ENCODE data around the gene SMG6.

Gene SMG6

DNA sequence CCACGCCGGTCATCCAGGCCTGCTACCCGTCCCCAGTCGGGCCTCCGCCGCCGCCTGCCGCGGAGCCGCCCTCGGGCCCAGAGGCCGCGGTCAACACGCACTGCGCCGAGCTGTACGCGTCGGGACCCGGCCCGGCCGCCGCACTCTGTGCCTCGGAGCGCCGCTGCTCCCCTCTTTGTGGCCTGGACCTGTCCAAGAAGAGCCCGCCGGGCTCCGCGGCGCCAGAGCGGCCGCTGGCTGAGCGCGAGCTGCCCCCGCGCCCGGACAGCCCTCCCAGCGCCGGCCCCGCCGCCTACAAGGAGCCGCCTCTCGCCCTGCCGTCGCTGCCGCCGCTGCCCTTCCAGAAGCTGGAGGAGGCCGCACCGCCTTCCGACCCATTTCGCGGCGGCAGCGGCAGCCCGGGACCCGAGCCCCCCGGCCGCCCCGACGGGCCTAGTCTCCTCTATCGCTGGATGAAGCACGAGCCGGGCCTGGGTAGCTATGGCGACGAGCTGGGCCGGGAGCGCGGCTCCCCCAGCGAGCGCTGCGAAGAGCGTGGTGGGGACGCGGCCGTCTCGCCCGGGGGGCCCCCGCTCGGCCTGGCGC is 246.3 kb downstream of the SMG6 start:
- FAIRE-seq, result no peak

- no peak for FAIRE-seq
Observed at GRCh38 chr17:2056206-2057174, 247.1 kb downstream of the SMG6 start.

DNA sequence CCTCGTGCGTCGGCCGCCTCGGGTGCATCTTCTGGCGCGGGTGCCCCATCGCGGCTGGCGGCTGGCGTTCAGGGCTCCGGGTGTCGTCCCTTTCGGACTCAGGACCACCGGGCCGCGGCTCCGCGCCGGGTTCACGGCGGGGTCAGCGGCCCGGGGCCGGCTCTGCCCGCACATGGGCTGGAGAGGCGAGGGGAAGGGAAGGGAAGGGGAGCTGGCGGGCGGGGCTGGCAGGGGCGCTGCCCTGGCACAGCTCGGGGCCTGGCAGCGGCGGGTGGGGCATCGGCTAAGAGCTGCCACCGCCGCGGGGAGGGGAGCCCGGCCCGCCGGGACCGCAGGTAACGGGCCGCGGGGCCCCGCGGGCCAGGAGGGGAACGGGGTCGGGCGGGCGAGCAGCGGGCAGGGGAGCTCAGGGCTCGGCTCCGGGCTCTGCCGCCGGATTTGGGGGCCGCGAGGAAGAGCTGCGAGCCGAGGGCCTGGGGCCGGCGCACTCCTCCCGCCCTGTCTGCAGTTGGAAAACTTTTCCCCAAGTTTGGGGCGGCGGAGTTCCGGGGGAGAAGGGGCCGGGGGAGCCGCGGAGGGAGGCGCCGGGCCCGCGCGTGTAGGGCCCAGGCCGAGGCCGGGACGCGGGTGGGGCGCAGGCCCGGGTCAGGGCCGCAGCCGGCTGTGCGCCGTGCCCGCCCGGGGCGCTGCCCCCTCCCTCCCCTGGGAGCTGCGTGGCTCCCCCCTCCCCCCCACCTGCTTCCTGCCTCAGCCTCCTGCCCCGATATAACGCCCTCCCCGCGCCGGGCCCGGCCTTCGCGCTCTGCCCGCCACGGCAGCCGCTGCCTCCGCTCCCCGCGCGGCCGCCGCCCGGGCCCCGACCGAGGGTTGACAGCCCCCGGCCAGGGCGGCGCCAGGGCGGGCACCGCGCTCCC is 248.0 kb downstream of the SMG6 start:
- no peak for FAIRE-seq

DNA sequence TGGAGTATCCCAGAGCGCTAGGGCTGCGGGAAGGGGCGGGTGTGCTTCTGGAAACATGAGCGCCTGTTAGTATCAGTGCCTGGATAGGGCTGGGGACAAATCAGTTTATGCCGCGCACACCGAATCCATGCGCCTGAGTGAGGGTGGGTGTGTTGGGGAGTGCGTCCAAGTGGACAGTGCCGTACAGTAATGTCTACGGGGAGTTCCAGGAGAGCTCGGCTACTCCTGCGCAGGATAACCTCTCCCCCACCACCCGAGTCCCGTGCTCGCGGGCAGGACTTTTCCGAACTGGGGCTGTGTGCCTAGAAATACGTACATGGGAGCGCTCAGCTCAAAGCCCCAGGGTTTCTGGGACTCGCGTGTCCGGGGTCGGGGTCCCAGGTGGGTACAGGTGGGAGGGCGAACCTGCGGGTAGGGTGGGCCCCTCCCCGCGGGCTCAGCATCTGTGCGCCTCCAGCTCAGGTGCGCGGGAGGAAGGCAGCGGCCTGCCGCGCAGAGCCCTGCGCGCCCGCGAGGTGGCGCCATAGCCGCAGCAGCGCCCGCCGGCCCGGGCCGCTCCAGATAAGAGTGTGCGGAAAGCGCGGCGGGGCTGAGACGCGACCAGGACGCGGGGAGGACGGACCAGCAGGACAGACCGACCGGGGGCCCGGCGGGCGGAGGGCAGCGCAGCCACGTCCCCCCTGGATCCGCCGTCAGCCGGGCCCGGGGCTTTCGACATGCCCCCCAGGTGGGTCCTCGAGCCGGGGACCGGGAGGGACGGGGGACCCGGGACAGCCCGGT is 248.9 kb downstream of the SMG6 start, which contains the start of gene HIC1:
HIC1 (plus strand) TSS at position 592 of the 780 bp plus-strand sequence. CDS start 1,588 bp downstream, outside the sequence.
- FAIRE-seq, result no peak

DNA sequence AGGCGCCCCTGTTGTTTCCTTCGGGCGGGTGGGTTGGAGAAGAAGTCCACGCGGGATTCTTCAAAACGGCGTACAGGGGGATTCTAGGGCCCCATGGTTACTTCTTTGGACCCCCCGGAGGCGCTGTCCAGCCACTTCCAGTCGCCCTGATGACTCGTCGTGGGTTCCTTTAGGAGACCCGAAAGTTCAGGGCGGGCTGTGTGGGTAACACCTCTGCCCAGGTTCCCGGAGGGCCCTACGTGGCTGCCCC is 249.4 kb downstream of the SMG6 start:
- FAIRE-seq, result no peak

- no peak for FAIRE-seq
Observed at GRCh38 chr17:2053380-2054261, 250.0 kb downstream of the SMG6 start.

GRCh38 chr17:2051933-2052559 is 251.5 kb downstream of the SMG6 start:
- FAIRE-seq, result no peak

- no peak for FAIRE-seq
Observed at GRCh38 chr17:2051061-2051932, 252.3 kb downstream of the SMG6 start.

GRCh38 chr17:2050300-2051060 is 253.1 kb downstream of the SMG6 start:
- FAIRE-seq, result no peak

GRCh38 chr17:2049333-2050299 is 254.0 kb downstream of the SMG6 start:
- FAIRE-seq, result no peak

DNA sequence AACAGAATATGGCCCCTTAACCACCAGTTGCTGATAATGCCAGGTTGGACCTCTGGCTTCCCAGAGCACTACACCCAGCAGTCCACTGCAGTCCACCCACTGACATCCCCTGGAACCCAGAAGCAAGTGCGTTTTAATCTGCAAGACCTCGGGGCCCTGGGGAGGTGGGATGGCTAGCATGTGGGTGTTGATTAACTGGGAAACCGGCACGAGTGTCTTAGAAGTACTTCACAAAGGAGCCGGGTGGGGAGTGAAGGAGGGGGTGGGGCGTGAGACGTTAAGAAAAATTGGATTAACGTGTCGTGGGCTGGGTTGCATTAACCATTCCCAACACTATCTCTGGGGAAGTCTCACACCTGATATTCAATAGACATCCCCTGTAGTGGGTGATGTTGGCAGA is 254.8 kb downstream of the SMG6 start:
- no peak for FAIRE-seq

DNA sequence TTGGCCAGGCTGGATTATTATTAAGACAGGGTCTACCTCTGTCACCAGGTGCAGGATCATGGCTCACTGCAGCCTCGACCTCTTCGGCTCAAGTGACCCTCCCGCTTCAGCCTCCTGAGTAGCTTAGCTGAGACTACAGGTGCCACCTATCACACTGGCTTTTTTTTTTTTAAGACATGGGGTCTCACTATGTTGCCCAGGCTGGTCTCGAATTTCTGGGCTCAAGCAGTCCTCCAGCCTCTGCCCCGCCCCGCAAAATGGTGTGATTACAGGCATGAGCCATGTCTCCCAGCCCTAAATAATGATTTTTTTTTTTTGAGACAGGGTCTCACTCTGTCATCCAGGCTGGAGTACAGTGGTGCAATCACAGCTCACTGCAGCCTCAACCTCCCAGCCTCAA is 256.0 kb downstream of the SMG6 start:
- no peak for FAIRE-seq

DNA sequence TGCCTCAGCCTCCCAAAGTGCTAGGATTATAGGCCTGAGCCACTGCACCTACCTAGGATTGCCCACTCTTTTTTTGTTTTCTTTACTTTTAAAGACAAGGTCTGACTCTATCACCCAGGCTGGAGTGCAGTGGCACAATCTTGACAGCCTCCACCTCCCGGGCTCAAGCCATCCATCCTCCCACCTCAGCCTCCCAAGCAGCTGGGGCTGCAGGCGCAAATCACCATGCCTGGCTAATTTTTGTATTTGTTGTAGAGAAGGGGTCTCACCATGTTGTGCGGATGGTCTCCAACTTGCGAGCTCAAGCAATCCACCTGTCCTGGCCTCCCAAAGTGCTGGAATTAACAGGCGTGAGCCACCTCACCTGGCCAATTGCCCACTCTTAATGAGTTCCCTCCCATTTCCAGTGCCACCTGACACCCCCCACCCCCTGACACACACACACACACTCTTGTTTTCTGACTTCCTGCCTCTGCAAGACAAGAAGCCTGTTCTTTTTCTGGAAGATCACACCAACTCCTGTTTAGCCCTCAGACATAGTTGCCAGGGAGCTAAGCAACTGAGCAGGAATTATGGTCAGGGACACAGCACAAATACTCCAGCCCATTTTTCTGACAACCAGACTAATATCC is 259.2 kb downstream of the SMG6 start:
- FAIRE-seq, result no peak

GRCh38 chr17:2043785-2044184 is 259.8 kb downstream of the SMG6 start:
- no peak for FAIRE-seq

- FAIRE-seq, result no peak
Observed at GRCh38 chr17:2042933-2043332, 260.7 kb downstream of the SMG6 start.

DNA sequence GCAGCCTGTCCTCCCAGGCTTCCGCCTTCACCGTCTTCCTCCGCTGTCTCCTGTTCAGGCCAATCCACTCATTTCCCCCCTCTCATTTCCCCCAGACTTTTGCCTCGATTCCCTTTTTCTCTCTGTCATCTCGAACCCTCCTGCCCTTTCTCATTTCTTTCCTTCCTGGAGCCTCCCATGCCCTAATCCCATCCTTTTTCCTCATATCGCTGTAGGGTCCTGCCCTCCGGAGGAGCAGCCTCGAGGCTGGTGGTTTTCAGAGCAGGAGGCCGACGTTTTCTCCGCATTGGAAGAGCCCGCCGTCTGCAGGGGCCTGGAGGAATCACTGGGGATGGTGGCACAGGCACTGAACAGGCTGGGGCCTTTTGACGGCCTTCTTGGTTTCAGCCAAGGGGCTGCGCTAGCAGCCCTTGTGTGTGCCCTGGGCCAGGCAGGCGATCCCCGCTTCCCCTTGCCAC is 261.2 kb downstream of the SMG6 start:
- no peak for FAIRE-seq
